Gastroesophageal sphincter (tissue), 3 donors: Measurements from ENCODE around the gene PROZ.

Experiments
- CTCF ChIP-seq, 4 experiments: fragments of 200-600 bp in 2 of 4; fragments of 450-650 bp in 2 of 4; sonication (generic) in 1 of 4; IDR thresholded peaks; one replicate each; pipeline ENCODE4 v1.5.1; 2017 to 2019; ENCODE audit warnings: antibody characterized with exemption in 4 of 4, mild to moderate bottlenecking in 2 of 4, moderate library complexity in 2 of 4
- EP300 ChIP-seq: sonication (generic); formaldehyde crosslinking; IDR thresholded peaks from one replicate; pipeline ENCODE4 v1.6.1; 2017; ENCODE audit warnings: antibody characterized with exemption, mild to moderate bottlenecking
- POLR2A ChIP-seq, 2 donors: fragments of 450-650 bp; IDR thresholded peaks; one replicate each; pipeline ENCODE4 v1.6.1; 2017; ENCODE audit warnings: antibody characterized with exemption in 2 of 2, mild to moderate bottlenecking in 2 of 2, moderate library complexity in 1 of 2

DNA sequence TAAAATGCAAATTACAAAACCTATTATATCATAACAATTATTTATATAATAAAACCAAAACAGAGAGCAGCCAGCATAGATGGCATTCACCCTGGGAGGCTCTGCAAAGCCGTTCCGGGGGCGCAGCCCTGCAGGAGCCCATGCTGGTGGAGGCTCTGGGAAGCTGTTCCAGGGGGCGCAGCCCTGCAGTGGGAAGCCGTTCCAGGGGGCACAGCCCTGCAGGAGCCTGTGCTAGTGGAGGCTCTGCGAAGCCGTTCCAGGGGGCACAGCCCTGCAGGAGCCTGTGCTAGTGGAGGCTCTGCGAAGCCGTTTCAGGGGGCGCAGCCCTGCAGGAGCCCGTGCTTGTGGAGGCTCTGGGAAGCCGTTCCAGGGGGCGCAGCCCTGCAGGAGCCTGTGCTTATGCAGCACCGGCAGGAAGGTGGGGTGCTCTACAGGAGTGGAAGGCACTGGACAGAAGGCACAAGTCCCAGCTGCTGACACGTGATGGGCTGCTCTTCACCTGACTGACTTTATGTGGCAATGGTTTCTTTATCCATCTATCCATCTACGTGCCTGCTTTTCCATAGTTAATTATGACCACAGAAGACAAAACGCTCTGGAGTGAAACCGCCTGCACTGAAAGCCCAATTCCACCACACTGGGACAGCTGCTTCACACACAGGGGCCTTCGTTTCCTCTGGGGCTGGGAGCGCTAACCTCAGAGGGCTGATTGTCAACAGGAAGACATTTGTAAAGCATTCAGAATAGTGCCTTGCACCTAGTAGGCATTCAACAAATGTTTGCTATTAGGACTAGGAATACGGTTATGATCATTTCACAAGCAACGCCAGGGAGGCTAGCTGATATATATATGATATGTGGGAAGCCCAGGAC is 26.4 kb downstream of the PROZ start:
- TF ChIP-seq POLR2A (IDR thresholded peaks at IDR 0.05) (no peak), CTCF (IDR thresholded peaks at IDR 0.05) (no peak), EP300 (no peak)
